ENCODE data around the gene ACSBG1. TPM values are rescaled to one million over a fixed set of nuclear protein-coding genes. Genes with fewer than 3 reads are reported as not detected.

Gene ACSBG1
- total RNA-seq, 4 donors from 2014 or later = 0.09 to 0.31 TPM; not detected in 2

DNA sequence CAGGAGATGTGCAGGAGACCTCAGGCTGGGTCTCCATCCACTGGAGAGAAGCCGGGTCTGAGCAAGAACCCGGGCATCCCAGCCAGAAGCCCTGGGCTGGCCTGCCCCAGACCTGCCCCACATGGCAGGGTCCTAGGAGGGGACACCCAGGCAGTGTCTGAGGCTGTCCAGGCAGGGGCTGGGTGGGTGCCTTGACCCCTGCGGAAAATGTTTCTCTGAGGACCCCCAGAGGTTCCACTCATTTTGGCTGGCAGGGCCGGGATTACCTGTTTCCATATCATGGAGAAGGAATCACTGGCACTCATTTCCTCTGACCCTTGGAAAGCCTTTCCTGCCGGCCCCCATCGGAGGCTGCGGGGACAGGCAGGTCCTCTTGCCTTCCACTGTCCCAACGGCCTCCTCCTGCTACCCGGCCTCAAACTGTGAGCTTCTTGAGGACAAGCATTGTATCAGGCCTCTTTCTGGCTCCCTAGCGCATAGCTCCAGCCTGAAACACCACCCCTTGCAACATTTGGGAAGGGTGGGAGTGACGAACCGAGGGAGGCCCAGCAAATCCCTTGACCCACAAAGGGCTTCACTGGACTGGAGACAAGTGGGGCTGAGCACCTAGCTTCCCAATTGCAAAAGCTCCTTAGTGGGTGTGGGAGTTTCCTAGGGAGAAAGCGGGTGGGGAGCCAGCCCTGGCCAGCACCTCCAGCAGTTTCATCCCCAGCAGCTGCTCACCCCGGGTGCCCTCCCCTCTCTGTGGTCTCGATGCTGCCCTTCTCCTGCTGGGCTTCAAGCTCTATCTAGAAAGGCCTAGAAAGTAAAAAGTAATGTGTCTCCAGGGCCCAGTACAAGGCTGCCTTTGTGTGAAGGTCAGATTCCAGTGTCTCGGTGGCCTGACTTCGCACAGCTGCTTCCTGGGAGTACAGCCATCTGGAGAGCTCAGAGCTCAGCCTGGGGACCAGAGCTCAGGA lies 29.7 kb downstream of the ACSBG1 start:
- no peak for DNase-seq
- Histone ChIP-seq H3K36me3 (no peaks in the 10 kb centered on the region), H3K27me3 (no peaks in the 10 kb centered on the region), H3K4me3 (no peak overlapping the region), H3K9me3 (no peaks in the 10 kb centered on the region), H3K27ac (peak overlapping the region in 1 of 4 donors; percentile 3), H3K4me1 (peaks cover 8 to 34% (median 9%) of the 10 kb centered on the region in 3 donors)
- TF ChIP-seq, protein P1, sequence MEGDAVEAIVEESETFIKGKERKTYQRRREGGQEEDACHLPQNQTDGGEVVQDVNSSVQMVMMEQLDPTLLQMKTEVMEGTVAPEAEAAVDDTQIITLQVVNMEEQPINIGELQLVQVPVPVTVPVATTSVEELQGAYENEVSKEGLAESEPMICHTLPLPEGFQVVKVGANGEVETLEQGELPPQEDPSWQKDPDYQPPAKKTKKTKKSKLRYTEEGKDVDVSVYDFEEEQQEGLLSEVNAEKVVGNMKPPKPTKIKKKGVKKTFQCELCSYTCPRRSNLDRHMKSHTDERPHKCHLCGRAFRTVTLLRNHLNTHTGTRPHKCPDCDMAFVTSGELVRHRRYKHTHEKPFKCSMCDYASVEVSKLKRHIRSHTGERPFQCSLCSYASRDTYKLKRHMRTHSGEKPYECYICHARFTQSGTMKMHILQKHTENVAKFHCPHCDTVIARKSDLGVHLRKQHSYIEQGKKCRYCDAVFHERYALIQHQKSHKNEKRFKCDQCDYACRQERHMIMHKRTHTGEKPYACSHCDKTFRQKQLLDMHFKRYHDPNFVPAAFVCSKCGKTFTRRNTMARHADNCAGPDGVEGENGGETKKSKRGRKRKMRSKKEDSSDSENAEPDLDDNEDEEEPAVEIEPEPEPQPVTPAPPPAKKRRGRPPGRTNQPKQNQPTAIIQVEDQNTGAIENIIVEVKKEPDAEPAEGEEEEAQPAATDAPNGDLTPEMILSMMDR (IDR thresholded peaks at IDR 0.05) = no peak
- TF ChIP-seq POLR2A (IDR thresholded peaks at IDR 0.05) = no peak
- intact Hi-C loops (cut with DNase I) = no loop called here
- WGBS, 2 donors = 76 to 79% methylated on average over 5 to 8 of the region's 17 CpGs

DNA sequence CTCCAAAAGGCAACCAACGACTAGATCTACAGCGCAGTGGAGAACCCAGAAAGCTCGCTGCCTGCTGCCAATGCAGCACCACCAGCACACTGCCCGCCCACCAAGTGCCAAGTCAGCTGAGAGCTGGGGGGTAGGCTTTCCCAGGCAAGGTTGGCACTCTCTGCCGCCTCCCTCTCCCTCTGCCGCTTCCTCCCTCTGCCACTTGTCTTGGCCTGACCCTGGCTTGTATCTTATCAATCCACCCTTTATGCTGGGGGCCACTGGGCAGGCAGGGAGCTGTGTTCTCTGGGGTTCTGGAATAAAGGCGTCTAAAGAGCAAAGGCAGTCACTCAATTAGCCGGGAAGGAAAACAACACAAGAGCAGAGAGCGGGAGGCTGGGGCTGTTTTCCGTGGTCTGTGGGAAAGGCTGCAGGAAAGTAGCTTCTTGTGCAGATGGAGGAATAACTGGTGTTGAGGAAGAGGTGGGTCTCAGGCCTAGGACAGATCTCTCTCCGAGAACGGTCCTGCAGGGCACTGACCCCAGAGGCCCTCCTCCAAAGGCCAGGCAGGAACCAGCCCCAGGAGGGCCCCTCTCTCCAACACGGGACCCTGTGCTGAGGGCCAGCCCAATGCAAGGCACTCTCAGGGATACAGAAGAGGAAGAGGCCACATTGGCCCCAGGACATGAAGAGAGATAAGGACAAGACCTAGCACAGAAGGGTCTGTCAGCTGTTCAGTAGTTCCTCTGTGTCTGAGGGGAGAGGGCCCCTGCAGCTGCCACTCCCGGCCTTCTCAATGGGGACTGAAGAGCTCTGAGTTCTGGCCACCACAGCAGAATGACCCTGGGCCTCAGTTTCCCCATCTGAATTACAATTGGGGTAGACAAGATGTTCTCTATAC lies 30.8 kb downstream of the ACSBG1 start:
- H3K36me3 ChIP-seq = no peaks in the 10 kb centered on the region
- WGBS, 2 donors = 72 to 76% methylated on average over 10 to 11 of the region's 14 CpGs
- no peak overlapping the region for H3K27ac ChIP-seq
- H3K9me3 ChIP-seq = no peaks in the 10 kb centered on the region
- no peaks in the 10 kb centered on the region for H3K27me3 ChIP-seq
- no peak overlapping the region for H3K4me3 ChIP-seq
- peaks cover 0 to 25% (median 5%) of the 10 kb centered on the region in 3 donors for H3K4me1 ChIP-seq
- DNase-seq = no peak
- TF ChIP-seq, protein P1 (IDR thresholded peaks at IDR 0.05) = no peak
- no peak for TF ChIP-seq POLR2A (IDR thresholded peaks at IDR 0.05)
- intact Hi-C loops (cut with DNase I) = no loop called here

DNA sequence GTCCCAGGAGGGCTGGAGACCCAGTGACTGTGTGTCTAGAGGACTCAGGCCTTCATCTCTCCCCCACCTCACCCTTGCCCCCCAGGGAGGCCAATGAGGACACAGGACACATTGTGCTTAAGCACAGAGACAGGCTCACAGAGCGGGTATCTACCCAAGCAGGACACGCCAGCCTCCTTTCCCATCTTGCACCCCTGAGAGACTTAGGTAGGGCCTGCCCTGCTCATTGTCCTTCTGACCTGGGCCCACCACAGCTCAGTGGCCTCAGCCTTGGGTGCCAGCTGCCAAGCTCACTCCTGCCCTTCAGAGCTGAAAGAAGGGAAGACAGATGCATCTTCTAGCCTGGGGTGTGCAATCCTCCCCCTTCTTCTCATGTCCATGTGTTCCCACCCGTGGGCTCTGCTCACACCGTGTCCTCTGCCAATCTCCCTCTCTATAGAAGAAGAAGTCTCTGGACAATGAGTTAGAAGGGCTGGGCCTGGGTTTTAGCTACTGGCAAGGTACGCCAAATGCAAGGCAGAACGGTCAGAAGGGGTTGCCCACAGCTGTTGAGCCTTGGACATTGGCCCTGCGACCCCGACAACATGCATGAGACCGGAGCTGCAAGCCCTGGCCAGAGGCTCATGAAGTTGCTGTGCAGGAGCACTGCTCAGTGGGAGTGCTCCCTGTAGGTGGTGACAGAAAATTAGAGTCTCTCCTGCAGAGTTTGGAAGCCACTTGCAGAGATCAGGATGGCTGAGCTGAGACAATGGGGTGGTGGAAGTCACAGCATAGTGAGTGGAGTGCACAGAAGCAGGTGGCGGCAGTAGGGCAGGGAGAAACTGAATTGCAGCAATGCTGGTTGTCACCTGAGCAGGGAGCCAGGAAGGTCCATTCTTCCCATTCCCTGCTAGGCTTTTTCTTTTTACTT lies 32.8 kb downstream of the ACSBG1 start:
- Histone ChIP-seq H3K36me3 (no peaks in the 10 kb centered on the region), H3K27me3 (no peaks in the 10 kb centered on the region), H3K27ac (no peak overlapping the region), H3K9me3 (no peaks in the 10 kb centered on the region), H3K4me1 (peaks cover 0 to 18% (median 0%) of the 10 kb centered on the region in 3 donors), H3K4me3 (no peak overlapping the region)
- intact Hi-C loops (cut with DNase I) = no loop called here
- TF ChIP-seq POLR2A (IDR thresholded peaks at IDR 0.05) = no peak
- TF ChIP-seq, protein P1 (IDR thresholded peaks at IDR 0.05) = no peak
- WGBS, 2 donors = 69 to 83% methylated on average over 4 to 8 of the region's 10 CpGs
- no peak for DNase-seq

DNA sequence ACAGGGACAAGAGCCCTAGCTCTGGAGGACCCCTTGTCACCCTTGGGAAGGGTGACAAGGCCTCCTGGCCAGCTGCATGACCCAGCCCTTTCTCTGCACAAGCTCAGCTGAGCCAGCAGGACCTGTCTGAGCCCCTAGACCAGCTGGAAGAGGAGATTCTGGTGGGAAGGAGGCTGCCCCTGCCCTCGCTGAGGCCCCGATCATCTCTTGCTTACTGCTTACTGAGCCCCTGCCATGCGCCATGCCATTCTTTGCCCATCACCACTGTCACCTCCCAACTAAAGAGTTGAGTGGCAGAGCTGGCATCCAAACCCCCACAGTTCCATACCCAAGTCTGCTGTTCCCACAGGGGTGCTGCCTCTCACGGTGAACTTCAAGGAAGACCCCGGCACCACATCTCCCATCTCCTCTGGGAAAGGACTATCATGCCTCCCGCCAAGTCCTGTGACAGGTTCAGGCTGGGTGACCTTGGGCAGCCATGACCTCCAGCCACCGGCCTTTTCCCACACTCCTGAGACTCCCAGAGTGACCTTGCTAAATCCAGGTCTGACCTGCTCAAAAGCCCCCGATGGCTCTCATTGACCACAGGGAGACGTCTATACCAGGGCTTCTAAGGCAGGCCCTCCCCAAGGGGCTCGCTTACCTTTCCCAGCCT lies 34.0 kb downstream of the ACSBG1 start:
- intact Hi-C loops (cut with DNase I) = no loop called here
- Histone ChIP-seq H3K27ac (no peak overlapping the region), H3K4me3 (no peak overlapping the region), H3K36me3 (no peaks in the 10 kb centered on the region), H3K9me3 (no peaks in the 10 kb centered on the region), H3K27me3 (no peaks in the 10 kb centered on the region), H3K4me1 (peaks cover 0 to 13% (median 0%) of the 10 kb centered on the region in 3 donors)
- WGBS, 2 donors = 90 to 94% methylated on average over 6 to 10 of the region's 10 CpGs
- TF ChIP-seq, protein P1 (IDR thresholded peaks at IDR 0.05) = no peak
- TF ChIP-seq POLR2A (IDR thresholded peaks at IDR 0.05) = no peak
- no peak for DNase-seq

Measured in esophagus squamous epithelium (tissue), 5 donors.